HepG2 (cell line): ENCODE measurements around the gene KCTD19. TPM values are rescaled to one million over a fixed set of nuclear protein-coding genes. Genes with fewer than 3 reads are reported as not detected.

Experiments used
- ATF1 ChIP-seq: IDR thresholded peaks from 2 replicates; pipeline ENCODE4 v1.6.1; 2016; ENCODE audit warnings: mild to moderate bottlenecking, control low read depth
- DNMT3B ChIP-seq: conservative IDR thresholded peaks from 2 replicates; pipeline ENCODE4 v1.6.1; 2016; ENCODE audit warnings: missing biosample characterization, control low read depth
- HNRNPLL ChIP-seq: fragments of 200-400 bp; formaldehyde crosslinking; IDR thresholded peaks from 2 replicates; pipeline ENCODE4 v1.6.1; 2017; ENCODE audit warnings: mild to moderate bottlenecking, low read depth, low read length; ENCODE audit not compliant: poor library complexity, severe bottlenecking
- ISL2 ChIP-seq: sonication (generic); formaldehyde crosslinking; IDR thresholded peaks from 2 replicates; pipeline ENCODE4 v1.5.0; 2020; ENCODE audit warnings: missing genetic modification reagents
- ISX ChIP-seq: sonication (generic); formaldehyde crosslinking; conservative IDR thresholded peaks from 2 replicates; pipeline ENCODE4 v1.5.0; 2020; ENCODE audit warnings: missing genetic modification reagents
- NFYB ChIP-seq: sonication (generic); formaldehyde crosslinking; IDR thresholded peaks from 2 replicates; pipeline ENCODE4 v1.4.0; 2020; ENCODE audit warnings: missing genetic modification reagents
- NKX3-1 ChIP-seq: sonication (generic); formaldehyde crosslinking; IDR thresholded peaks from 2 replicates; pipeline ENCODE4 v1.5.0; 2020; ENCODE audit warnings: missing genetic modification reagents
- ZBTB42 ChIP-seq: sonication (generic); formaldehyde crosslinking; IDR thresholded peaks from 2 replicates; pipeline ENCODE4 v1.5.0; 2020; ENCODE audit warnings: mild to moderate bottlenecking, missing genetic modification reagents
- ZFY ChIP-seq: sonication (generic); formaldehyde crosslinking; IDR thresholded peaks from 2 replicates; pipeline ENCODE4 v1.4.0; 2020; ENCODE audit warnings: missing genetic modification reagents
- ZNF256 ChIP-seq: sonication (generic); formaldehyde crosslinking; conservative IDR thresholded peaks from 2 replicates; pipeline ENCODE4 v1.4.0; 2020; ENCODE audit warnings: missing genetic modification reagents
- ZNF383 ChIP-seq: sonication (generic); formaldehyde crosslinking; IDR thresholded peaks from 2 replicates; pipeline ENCODE4 v1.4.0; 2020; ENCODE audit warnings: missing genetic modification reagents, mild to moderate bottlenecking, borderline replicate concordance
- ZNF558 ChIP-seq: sonication (generic); formaldehyde crosslinking; IDR thresholded peaks from 2 replicates; pipeline ENCODE4 v1.9.0; 2022; ENCODE audit warnings: mild to moderate bottlenecking, missing genetic modification reagents, borderline replicate concordance
- ZNF605 ChIP-seq: sonication (generic); formaldehyde crosslinking; IDR thresholded peaks from 2 replicates; pipeline ENCODE4 v1.8.0; 2022; ENCODE audit warnings: mild to moderate bottlenecking, missing genetic modification reagents
- ZNF672 ChIP-seq: sonication (generic); formaldehyde crosslinking; IDR thresholded peaks from 2 replicates; pipeline ENCODE4 v1.8.1; 2022; ENCODE audit warnings: missing genetic modification reagents
- ZSCAN25 ChIP-seq: sonication (generic); formaldehyde crosslinking; IDR thresholded peaks from 2 replicates; pipeline ENCODE4 v1.8.0; 2022; ENCODE audit warnings: mild to moderate bottlenecking, missing genetic modification reagents
- ZSCAN5A ChIP-seq: sonication (generic); formaldehyde crosslinking; IDR thresholded peaks from 2 replicates; pipeline ENCODE4 v1.8.0; 2022; ENCODE audit warnings: mild to moderate bottlenecking, missing genetic modification reagents, borderline replicate concordance
- polyA plus RNA-seq, 8 experiments: library from polyadenylated mRNA; depleted of rRNA in 3 of 8; stranded (reverse) in 7 of 8; unstranded in 1 of 8; fragments of >200 nt; fragmentation: Illumina TruSeq in 4 of 8; extraction: Trizol in 4 of 8; gene quantifications; 2 replicates each; pipeline versions ENCODE4 v1.2.1 to v1.2.3, GENCODE V29; 2011 to 2016; ENCODE audit warnings: low read depth in 4 of 8, missing spikeins in 1 of 8, mixed read lengths in 1 of 8; ENCODE audit not compliant: insufficient read depth in 1 of 8
- total RNA-seq, 5 experiments: library from RNA; depleted of rRNA; stranded (reverse); fragments of >200 nt; fragmentation: Illumina TruSeq; extraction: Trizol; gene quantifications; 2 replicates each; pipeline ENCODE4 v1.2.3, GENCODE V29; 2016; ENCODE audit warnings: low read depth in 1 of 5
- TF ChIP-seq, protein P1 (sequence below): sonication (generic); formaldehyde crosslinking; IDR thresholded peaks from 2 replicates; pipeline ENCODE4 v1.4.0; 2020; ENCODE audit warnings: missing genetic modification reagents
- TF ChIP-seq, protein P2 (sequence below): sonication (generic); formaldehyde crosslinking; IDR thresholded peaks from 2 replicates; pipeline ENCODE4 v1.5.1; 2020; ENCODE audit warnings: mild to moderate bottlenecking, missing genetic modification reagents
- TF ChIP-seq, protein P3 (sequence below): sonication (generic); formaldehyde crosslinking; conservative IDR thresholded peaks from 2 replicates; pipeline ENCODE4 v1.8.0; 2022; ENCODE audit warnings: missing genetic modification reagents

Gene KCTD19
- total and polyA plus RNA-seq, 2 of the 13 experiments (the other 11 are each of a cell fraction or from before 2014, with no cell fraction given), result not detected

DNA sequence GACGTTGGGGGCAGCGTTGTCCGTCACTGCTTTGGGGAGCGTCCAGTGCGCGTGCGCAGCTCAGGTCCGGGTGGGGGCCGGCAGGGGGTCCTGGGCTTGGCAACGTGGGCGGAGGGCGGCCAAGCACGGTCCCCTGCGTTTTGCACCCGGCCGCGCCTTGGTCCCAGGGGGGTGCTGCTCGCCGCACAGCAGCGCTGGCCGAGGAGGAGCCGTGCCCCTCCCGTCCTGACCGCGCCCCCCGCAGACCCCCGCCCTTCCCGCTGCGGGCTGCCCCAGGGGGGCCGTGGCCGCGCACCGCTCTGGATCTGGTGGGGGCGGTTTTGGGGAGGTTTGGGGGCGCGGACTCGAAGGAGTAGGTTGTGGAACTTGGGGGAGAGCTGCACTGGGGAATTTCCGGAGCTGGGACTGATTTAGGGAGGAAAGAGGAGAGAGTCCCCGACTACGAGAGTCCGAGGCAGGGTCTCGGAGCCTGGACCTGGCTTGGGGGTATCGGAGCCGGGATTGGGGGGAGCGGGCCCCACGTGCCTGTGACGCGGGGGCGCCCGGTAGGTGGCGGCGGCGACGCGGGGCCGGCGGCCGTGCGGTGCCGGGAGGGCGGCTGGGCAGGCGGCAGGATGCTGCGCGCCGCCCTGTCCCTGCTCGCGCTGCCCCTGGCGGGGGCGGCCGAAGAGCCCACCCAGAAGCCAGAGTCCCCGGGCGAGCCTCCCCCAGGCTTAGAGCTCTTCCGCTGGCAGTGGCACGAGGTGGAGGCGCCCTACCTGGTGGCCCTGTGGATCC is 78.0 kb downstream of the KCTD19 start, which contains the start of gene SLC9A5 (continued):
- TF ChIP-seq ZNF256 (CRISPR knock-in tag) (no peak), ATF1 (CRISPR knock-in tag) (no peak), ZSCAN5A (CRISPR knock-in tag) (no peak), NKX3-1 (no peak), ZNF383 (CRISPR knock-in tag) (no peak), ZNF605 (CRISPR knock-in tag) (no peak), ZNF558 (CRISPR knock-in tag) (peak; percentile 57; the same call in 1 of the 2 replicates), ZSCAN25 (CRISPR knock-in tag) (no peak; the same call in 1 of the 2 replicates), ZFY (peak; percentile 46), NFYB (CRISPR knock-in tag) (no peak), ZNF672 (CRISPR knock-in tag) (no peak), ISL2 (CRISPR knock-in tag) (no peak), ZBTB42 (CRISPR knock-in tag) (no peak), DNMT3B (CRISPR knock-in tag) (no peak), HNRNPLL (no peak), ISX (CRISPR knock-in tag) (no peak)
- TF ChIP-seq, protein P1, sequence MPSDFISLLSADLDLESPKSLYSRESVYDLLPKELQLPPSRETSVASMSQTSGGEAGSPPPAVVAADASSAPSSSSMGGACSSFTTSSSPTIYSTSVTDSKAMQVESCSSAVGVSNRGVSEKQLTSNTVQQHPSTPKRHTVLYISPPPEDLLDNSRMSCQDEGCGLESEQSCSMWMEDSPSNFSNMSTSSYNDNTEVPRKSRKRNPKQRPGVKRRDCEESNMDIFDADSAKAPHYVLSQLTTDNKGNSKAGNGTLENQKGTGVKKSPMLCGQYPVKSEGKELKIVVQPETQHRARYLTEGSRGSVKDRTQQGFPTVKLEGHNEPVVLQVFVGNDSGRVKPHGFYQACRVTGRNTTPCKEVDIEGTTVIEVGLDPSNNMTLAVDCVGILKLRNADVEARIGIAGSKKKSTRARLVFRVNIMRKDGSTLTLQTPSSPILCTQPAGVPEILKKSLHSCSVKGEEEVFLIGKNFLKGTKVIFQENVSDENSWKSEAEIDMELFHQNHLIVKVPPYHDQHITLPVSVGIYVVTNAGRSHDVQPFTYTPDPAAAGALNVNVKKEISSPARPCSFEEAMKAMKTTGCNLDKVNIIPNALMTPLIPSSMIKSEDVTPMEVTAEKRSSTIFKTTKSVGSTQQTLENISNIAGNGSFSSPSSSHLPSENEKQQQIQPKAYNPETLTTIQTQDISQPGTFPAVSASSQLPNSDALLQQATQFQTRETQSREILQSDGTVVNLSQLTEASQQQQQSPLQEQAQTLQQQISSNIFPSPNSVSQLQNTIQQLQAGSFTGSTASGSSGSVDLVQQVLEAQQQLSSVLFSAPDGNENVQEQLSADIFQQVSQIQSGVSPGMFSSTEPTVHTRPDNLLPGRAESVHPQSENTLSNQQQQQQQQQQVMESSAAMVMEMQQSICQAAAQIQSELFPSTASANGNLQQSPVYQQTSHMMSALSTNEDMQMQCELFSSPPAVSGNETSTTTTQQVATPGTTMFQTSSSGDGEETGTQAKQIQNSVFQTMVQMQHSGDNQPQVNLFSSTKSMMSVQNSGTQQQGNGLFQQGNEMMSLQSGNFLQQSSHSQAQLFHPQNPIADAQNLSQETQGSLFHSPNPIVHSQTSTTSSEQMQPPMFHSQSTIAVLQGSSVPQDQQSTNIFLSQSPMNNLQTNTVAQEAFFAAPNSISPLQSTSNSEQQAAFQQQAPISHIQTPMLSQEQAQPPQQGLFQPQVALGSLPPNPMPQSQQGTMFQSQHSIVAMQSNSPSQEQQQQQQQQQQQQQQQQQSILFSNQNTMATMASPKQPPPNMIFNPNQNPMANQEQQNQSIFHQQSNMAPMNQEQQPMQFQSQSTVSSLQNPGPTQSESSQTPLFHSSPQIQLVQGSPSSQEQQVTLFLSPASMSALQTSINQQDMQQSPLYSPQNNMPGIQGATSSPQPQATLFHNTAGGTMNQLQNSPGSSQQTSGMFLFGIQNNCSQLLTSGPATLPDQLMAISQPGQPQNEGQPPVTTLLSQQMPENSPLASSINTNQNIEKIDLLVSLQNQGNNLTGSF, result 0 out of 2 replicates have a peak, but pooled peaks have one; percentile 60
- TF ChIP-seq, protein P2, sequence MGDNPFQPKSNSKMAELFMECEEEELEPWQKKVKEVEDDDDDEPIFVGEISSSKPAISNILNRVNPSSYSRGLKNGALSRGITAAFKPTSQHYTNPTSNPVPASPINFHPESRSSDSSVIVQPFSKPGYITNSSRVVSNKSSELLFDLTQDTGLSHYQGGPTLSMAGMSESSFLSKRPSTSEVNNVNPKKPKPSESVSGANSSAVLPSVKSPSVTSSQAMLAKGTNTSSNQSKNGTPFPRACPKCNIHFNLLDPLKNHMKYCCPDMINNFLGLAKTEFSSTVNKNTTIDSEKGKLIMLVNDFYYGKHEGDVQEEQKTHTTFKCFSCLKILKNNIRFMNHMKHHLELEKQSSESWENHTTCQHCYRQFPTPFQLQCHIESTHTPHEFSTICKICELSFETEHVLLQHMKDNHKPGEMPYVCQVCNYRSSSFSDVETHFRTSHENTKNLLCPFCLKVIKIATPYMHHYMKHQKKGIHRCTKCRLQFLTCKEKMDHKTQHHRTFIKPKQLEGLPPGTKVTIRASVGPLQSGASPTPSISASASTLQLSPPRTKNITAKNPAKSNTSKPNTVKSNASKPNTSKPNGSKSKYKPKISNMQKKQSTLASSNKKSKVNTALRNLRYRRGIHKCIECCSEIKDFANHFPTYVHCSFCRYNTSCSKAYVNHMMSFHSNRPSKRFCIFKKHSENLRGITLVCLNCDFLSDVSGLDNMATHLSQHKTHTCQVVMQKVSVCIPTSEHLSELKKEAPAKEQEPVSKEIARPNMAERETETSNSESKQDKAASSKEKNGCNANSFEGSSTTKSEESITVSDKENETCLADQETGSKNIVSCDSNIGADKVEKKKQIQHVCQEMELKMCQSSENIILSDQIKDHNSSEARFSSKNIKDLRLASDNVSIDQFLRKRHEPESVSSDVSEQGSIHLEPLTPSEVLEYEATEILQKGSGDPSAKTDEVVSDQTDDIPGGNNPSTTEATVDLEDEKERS, result no peak
- TF ChIP-seq, protein P3, sequence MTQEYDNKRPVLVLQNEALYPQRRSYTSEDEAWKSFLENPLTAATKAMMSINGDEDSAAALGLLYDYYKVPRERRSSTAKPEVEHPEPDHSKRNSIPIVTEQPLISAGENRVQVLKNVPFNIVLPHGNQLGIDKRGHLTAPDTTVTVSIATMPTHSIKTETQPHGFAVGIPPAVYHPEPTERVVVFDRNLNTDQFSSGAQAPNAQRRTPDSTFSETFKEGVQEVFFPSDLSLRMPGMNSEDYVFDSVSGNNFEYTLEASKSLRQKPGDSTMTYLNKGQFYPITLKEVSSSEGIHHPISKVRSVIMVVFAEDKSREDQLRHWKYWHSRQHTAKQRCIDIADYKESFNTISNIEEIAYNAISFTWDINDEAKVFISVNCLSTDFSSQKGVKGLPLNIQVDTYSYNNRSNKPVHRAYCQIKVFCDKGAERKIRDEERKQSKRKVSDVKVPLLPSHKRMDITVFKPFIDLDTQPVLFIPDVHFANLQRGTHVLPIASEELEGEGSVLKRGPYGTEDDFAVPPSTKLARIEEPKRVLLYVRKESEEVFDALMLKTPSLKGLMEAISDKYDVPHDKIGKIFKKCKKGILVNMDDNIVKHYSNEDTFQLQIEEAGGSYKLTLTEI (CRISPR knock-in tag), result no peak
